ENCODE measurements around the gene MAP7D3. TPM values are rescaled to one million over a fixed set of nuclear protein-coding genes. Genes with fewer than 3 reads are reported as not detected.

Gene MAP7D3
- total and polyA plus RNA-seq, 2 of the 4 experiments (the other 2 are of a cell fraction) = 10.0 to 23.8 TPM

DNA sequence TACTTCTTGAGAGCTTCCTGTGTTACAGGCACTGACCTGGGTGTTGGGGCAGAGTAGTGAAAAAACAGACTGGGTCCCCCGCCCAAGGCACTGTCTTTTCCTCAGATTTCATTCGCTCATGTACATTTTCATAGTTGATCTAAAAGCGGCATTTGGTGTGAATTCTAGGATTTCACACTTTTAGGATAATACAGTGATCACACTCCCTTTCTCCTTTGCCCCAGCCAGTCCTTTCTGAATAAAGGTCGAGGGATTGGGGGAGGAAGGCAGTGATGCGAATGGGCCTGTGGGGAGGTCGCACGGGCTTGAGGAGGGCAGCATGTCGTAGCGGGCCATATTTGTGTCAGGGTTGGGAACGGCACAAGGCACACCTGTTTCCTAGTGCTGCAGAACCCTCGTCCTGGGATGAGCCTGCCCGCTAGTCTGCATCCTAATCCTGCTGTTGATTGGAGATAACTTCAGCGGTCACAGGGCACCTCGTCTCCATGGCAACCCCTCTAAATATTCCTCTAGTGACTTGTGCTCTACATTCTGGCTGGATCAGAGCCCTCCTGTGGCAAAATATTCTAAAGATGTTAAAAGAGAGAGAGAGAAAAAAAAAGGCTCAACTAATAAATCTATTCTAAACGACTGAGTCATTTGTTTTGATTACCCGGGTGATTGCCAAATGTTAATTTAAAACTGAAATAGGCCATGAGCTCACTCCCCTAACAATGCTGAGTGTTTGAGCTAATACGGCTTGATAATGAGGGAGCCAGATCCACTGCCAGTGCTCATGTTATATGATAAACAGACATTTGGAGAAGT, 82.1 kb downstream of the MAP7D3 start:
- Histone ChIP-seq H4K20me1 (ENCODE audit: insufficient read depth, low read length) (peaks cover 5% of the 10 kb centered on the region), H2BK15ac (ENCODE audit: low read depth, low read length) (peak overlapping the region; percentile 32; the same call in 2 of the 3 replicates), H2AK5ac (ENCODE audit: low read depth, low read length) (peak overlapping the region; percentile 42; the same call in 1 of the 2 replicates), H3K9me1 (ENCODE audit: insufficient read depth, low read length) (peaks cover 5% of the 10 kb centered on the region; the same call in 1 of the 2 replicates), H4K91ac (ENCODE audit: insufficient read depth, low read depth, low read length) (peak overlapping the region; percentile 26), H3K56ac (ENCODE audit: extremely low read depth, insufficient read depth, low read length) (no peak overlapping the region), H3K4me1 (ENCODE audit: control insufficient read depth, insufficient read depth, low read length) (peaks cover 16% of the 10 kb centered on the region), H3K4me2 (ENCODE audit: low read depth, low read length) (peak overlapping the region; percentile 45), H3K4me3 (ENCODE audit: insufficient read depth, low read depth, low read length) (no peak overlapping the region), H3K27ac (ENCODE audit: insufficient read depth, low read length) (peak overlapping the region; percentile 93), H2AK9ac (replicated peaks; ENCODE audit: low read depth, low read length, poor library complexity) (peak overlapping the region; percentile 11), H4K8ac (ENCODE audit: low read depth in 2 of 2, low read length in 2 of 2) (peak overlapping the region in 1 of 2 experiments; percentile 36; a peak in 2 of 4 replicates), H3K9me3 (ENCODE audit: control insufficient read depth, insufficient read depth, low read length) (no peaks in the 10 kb centered on the region), H3K79me1 (ENCODE audit: low read depth in 1 of 2, low read length in 2 of 2) (peaks cover 3 to 13% of the 10 kb centered on the region in 2 experiments; a peak in 2 of 4 replicates), H2AFZ (replicated peaks; ENCODE audit: low read length, poor library complexity) (no peak overlapping the region), H3K4ac (ENCODE audit: low read depth, low read length) (peak overlapping the region; percentile 68; the same call in 1 of the 2 replicates), H3K27me3 (ENCODE audit: control insufficient read depth, insufficient read depth, low read length) (no peaks in the 10 kb centered on the region), H3K9ac (ENCODE audit: low read depth, low read length) (0 out of 2 replicates have a peak overlapping the region, but pooled peaks have one; percentile 22), H3K18ac (ENCODE audit: low read depth, low read length) (peak overlapping the region; percentile 61; the same call in 1 of the 2 replicates), H2BK20ac (ENCODE audit: low read depth, low read length) (peak overlapping the region; percentile 37), H4K5ac (ENCODE audit: low read depth, low read length) (peak overlapping the region; percentile 34; the same call in 1 of the 2 replicates), H2BK5ac (ENCODE audit: low read depth, low read length, poor library complexity, severe bottlenecking) (peak overlapping the region; percentile 74), H3K23ac (ENCODE audit: low read depth, low read length) (0 out of 2 replicates have a peak overlapping the region, but pooled peaks have one; percentile 3), H3K14ac (replicated peaks; ENCODE audit: low read depth, low read length) (no peak overlapping the region; the same call in none of the 2 replicates), H2BK120ac (ENCODE audit: low read depth, low read length) (peak overlapping the region; percentile 75), H3K36me3 (ENCODE audit: control insufficient read depth, insufficient read depth, low read length) (no peaks in the 10 kb centered on the region; the same call in 1 of the 2 replicates)
- peak; percentile 72 for ATAC-seq (ENCODE audit: low read depth)
- DNase-seq = peak; percentile 97
- 27% methylated on average over 5 of the region's 17 CpGs; no CpG with 5 or more reads in 1 of the 2 experiments for WGBS, 2 experiments (ENCODE audit: extremely low coverage in 2 of 2, insufficient read length in 1 of 2)
- ChIA-PET POLR2A (ENCODE audit: unreplicated experiment) (interaction anchor here (0.6 kb wide), 3 partner anchors 40 to 119 kb away, joined by 3 to 4 read pairs (median 4); no protein-coding TSS in a partner anchor), CTCF (interaction anchor here (0.7 to 1.1 kb wide), 5 partner anchors 19 to 37 kb away, joined by 3 to 5 read pairs (median 3); no protein-coding TSS in a partner anchor)
- in situ Hi-C loops (cut with MboI; ENCODE audit: low sequenced_read_pairs) (no loop called here), dilution Hi-C loops (cut with HindIII; ENCODE audit: low sequenced_read_pairs, unreplicated experiment) (no loop called here), intact Hi-C loops (cut with micrococcal nuclease) (loop anchor here (2.0 kb wide), 1 partner anchor 34 kb away; no protein-coding TSS in a partner anchor)
- BruUV-seq (replicated peaks) = no TSS peak
- TF ChIP-seq ELK1 (IDR thresholded peaks at IDR 0.05; ENCODE audit: borderline replicate concordance, low read depth, low read length) (no peak), RCOR1 (IDR thresholded peaks at IDR 0.05; ENCODE audit: insufficient replicate concordance, low read length) (no peak), FOS (IDR thresholded peaks at IDR 0.05; ENCODE audit: low read depth, low read length) (peak; percentile 74), CEBPB (IDR thresholded peaks at IDR 0.05; ENCODE audit: low read depth, low read length) (peak; percentile 85), RAD21 (IDR thresholded peaks at IDR 0.05; ENCODE audit: low read length) (no peak), POLR2A (IDR thresholded peaks at IDR 0.05; ENCODE audit: low read depth, low read length) (no peak), MAZ (IDR thresholded peaks at IDR 0.05; ENCODE audit: borderline replicate concordance, low read depth, low read length) (no peak), MXI1 (IDR thresholded peaks at IDR 0.05; ENCODE audit: borderline replicate concordance, low read depth, low read length) (no peak), SMC3 (IDR thresholded peaks at IDR 0.05; ENCODE audit: low read depth, low read length) (no peak), RFX5 (IDR thresholded peaks at IDR 0.05; ENCODE audit: low read depth, low read length) (no peak), USF2 (IDR thresholded peaks at IDR 0.05; ENCODE audit: low read depth, low read length) (no peak)
- TF ChIP-seq, protein P1, sequence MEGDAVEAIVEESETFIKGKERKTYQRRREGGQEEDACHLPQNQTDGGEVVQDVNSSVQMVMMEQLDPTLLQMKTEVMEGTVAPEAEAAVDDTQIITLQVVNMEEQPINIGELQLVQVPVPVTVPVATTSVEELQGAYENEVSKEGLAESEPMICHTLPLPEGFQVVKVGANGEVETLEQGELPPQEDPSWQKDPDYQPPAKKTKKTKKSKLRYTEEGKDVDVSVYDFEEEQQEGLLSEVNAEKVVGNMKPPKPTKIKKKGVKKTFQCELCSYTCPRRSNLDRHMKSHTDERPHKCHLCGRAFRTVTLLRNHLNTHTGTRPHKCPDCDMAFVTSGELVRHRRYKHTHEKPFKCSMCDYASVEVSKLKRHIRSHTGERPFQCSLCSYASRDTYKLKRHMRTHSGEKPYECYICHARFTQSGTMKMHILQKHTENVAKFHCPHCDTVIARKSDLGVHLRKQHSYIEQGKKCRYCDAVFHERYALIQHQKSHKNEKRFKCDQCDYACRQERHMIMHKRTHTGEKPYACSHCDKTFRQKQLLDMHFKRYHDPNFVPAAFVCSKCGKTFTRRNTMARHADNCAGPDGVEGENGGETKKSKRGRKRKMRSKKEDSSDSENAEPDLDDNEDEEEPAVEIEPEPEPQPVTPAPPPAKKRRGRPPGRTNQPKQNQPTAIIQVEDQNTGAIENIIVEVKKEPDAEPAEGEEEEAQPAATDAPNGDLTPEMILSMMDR (conservative IDR thresholded peaks at IDR 0.05; ENCODE audit: low read depth, low read length) = peak; percentile 13; the same call in 1 of the 2 replicates
